GM12878 (cell line): ENCODE measurements around the gene FAR2. TPM values are rescaled to one million over a fixed set of nuclear protein-coding genes. Genes with fewer than 3 reads are reported as not detected.

ENCODE experiments used
- MXI1 ChIP-seq: fragments of 150-350 bp; IDR thresholded peaks from 2 replicates; pipeline ENCODE4 v1.6.1; 2011; ENCODE audit warnings: low read depth, mild to moderate bottlenecking, inconsistent platforms, low read length, improper control_type of control experiment
- NFIC ChIP-seq: IDR thresholded peaks from 2 replicates; pipeline ENCODE4 v1.6.1; 2012; ENCODE audit warnings: low read depth, mild to moderate bottlenecking, inconsistent platforms, low read length, moderate library complexity
- NR2C1 ChIP-seq: fragments of 450-650 bp; IDR thresholded peaks from 2 replicates; pipeline ENCODE4 v1.6.1; 2017; ENCODE audit warnings: antibody characterized with exemption, mild to moderate bottlenecking, moderate library complexity
- NRF1 ChIP-seq: conservative IDR thresholded peaks from 2 replicates; pipeline ENCODE4 v1.6.1; 2011; ENCODE audit warnings: mild to moderate bottlenecking, low read depth, low read length, improper control_type of control experiment
- RB1 ChIP-seq: fragments of 450-650 bp; formaldehyde crosslinking; IDR thresholded peaks from 2 replicates; pipeline ENCODE4 v1.6.1; 2017; ENCODE audit warnings: mild to moderate bottlenecking, borderline replicate concordance
- SIN3A ChIP-seq: IDR thresholded peaks from 2 replicates; pipeline ENCODE4 v1.6.1; 2012; ENCODE audit warnings: low read depth, low read length, improper control_type of control experiment
- polyA plus RNA-seq, 11 experiments: library from polyadenylated mRNA; depleted of rRNA in 4 of 11; unstranded in 6 of 11; stranded (reverse) in 5 of 11; fragments of >200 nt; fragmentation: Nextera tagmentation in 4 of 11; fragmentation: Illumina TruSeq in 1 of 11; extraction: Ambion mirVana in 4 of 11; extraction: Trizol in 1 of 11; gene quantifications; 1 replicate in 1 of 11; 2 replicates in 10 of 11; pipeline versions ENCODE4 v1.2.1 to v1.2.3, GENCODE V29; 2011 to 2016; ENCODE audit warnings: inconsistent platforms in 2 of 11, missing spikeins in 2 of 11, low read depth in 1 of 11
- total RNA-seq, 4 experiments: library from RNA; depleted of rRNA in 3 of 4; stranded (reverse); fragments of >200 nt in 3 of 4; fragmentation: Illumina TruSeq in 1 of 4; extraction: Trizol in 1 of 4; gene quantifications; 2 replicates each; pipeline versions ENCODE4 v1.2.1 to v1.2.3, GENCODE V29; 2013 to 2021
- TF ChIP-seq, protein P1 (sequence below): IDR thresholded peaks from 2 replicates; pipeline ENCODE4 v1.6.1; 2012; ENCODE audit warnings: improper control_type of control experiment, low read depth, low read length; ENCODE audit not compliant: insufficient replicate concordance
- TF ChIP-seq, protein P2 (sequence below): fragments of 450-650 bp; IDR thresholded peaks from 2 replicates; pipeline ENCODE4 v1.6.1; 2017; ENCODE audit warnings: mild to moderate bottlenecking, moderate library complexity
- TF ChIP-seq, protein P3 (sequence below): fragments of 450-650 bp; formaldehyde crosslinking; IDR thresholded peaks from 2 replicates; pipeline ENCODE4 v1.4.0; 2020; ENCODE audit warnings: mild to moderate bottlenecking, moderate library complexity

Gene FAR2
- total and polyA plus RNA-seq, 10 of the 15 experiments (the other 5 are each of a cell fraction or from before 2014, with no cell fraction given) = 0.50 to 1.1 (median 0.65) TPM

DNA sequence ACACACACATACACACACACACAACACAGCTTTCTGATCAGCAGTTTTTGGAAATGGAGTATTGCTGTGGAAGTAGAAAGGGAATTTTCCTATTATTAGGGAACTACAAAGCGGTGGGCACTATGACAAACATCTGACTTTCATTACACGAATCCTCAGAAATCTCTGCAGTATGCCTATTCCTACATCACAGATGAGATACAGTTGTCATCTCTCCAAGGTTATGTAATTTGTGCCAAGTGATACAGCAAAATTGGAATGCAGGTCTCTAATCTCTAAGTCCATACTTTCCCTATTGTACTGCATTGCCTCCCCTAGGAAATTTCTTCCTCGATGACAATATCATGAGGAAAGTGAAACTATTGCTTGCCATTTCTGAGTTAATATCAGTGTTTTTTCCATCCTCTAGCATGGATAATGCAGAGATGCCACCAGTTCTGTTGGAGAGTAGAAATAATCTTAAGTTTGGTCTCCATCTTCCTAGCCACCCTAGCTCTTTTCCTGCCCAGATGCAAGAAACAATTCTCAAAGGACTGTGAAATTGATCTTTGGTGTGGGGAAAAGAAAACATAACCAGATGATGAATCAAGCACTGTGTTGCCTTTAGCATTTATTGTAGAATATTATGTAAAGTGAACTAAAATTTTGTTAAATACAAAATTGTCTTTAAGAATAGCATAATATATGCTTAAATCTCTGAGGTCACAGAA lies 137.2 kb downstream of the FAR2 start (continued):
- TF ChIP-seq, protein P1, sequence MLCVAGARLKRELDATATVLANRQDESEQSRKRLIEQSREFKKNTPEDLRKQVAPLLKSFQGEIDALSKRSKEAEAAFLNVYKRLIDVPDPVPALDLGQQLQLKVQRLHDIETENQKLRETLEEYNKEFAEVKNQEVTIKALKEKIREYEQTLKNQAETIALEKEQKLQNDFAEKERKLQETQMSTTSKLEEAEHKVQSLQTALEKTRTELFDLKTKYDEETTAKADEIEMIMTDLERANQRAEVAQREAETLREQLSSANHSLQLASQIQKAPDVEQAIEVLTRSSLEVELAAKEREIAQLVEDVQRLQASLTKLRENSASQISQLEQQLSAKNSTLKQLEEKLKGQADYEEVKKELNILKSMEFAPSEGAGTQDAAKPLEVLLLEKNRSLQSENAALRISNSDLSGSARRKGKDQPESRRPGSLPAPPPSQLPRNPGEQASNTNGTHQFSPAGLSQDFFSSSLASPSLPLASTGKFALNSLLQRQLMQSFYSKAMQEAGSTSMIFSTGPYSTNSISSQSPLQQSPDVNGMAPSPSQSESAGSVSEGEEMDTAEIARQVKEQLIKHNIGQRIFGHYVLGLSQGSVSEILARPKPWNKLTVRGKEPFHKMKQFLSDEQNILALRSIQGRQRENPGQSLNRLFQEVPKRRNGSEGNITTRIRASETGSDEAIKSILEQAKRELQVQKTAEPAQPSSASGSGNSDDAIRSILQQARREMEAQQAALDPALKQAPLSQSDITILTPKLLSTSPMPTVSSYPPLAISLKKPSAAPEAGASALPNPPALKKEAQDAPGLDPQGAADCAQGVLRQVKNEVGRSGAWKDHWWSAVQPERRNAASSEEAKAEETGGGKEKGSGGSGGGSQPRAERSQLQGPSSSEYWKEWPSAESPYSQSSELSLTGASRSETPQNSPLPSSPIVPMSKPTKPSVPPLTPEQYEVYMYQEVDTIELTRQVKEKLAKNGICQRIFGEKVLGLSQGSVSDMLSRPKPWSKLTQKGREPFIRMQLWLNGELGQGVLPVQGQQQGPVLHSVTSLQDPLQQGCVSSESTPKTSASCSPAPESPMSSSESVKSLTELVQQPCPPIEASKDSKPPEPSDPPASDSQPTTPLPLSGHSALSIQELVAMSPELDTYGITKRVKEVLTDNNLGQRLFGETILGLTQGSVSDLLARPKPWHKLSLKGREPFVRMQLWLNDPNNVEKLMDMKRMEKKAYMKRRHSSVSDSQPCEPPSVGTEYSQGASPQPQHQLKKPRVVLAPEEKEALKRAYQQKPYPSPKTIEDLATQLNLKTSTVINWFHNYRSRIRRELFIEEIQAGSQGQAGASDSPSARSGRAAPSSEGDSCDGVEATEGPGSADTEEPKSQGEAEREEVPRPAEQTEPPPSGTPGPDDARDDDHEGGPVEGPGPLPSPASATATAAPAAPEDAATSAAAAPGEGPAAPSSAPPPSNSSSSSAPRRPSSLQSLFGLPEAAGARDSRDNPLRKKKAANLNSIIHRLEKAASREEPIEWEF = no peak
- TF ChIP-seq NRF1 = no peak
- no peak for TF ChIP-seq SIN3A
- TF ChIP-seq NFIC = no peak
- TF ChIP-seq, protein P2, sequence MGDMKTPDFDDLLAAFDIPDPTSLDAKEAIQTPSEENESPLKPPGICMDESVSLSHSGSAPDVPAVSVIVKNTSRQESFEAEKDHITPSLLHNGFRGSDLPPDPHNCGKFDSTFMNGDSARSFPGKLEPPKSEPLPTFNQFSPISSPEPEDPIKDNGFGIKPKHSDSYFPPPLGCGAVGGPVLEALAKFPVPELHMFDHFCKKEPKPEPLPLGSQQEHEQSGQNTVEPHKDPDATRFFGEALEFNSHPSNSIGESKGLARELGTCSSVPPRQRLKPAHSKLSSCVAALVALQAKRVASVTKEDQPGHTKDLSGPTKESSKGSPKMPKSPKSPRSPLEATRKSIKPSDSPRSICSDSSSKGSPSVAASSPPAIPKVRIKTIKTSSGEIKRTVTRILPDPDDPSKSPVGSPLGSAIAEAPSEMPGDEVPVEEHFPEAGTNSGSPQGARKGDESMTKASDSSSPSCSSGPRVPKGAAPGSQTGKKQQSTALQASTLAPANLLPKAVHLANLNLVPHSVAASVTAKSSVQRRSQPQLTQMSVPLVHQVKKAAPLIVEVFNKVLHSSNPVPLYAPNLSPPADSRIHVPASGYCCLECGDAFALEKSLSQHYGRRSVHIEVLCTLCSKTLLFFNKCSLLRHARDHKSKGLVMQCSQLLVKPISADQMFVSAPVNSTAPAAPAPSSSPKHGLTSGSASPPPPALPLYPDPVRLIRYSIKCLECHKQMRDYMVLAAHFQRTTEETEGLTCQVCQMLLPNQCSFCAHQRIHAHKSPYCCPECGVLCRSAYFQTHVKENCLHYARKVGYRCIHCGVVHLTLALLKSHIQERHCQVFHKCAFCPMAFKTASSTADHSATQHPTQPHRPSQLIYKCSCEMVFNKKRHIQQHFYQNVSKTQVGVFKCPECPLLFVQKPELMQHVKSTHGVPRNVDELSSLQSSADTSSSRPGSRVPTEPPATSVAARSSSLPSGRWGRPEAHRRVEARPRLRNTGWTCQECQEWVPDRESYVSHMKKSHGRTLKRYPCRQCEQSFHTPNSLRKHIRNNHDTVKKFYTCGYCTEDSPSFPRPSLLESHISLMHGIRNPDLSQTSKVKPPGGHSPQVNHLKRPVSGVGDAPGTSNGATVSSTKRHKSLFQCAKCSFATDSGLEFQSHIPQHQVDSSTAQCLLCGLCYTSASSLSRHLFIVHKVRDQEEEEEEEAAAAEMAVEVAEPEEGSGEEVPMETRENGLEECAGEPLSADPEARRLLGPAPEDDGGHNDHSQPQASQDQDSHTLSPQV = no peak
- no peak for TF ChIP-seq RB1
- TF ChIP-seq MXI1 = no peak
- no peak for TF ChIP-seq NR2C1
- TF ChIP-seq, protein P3, sequence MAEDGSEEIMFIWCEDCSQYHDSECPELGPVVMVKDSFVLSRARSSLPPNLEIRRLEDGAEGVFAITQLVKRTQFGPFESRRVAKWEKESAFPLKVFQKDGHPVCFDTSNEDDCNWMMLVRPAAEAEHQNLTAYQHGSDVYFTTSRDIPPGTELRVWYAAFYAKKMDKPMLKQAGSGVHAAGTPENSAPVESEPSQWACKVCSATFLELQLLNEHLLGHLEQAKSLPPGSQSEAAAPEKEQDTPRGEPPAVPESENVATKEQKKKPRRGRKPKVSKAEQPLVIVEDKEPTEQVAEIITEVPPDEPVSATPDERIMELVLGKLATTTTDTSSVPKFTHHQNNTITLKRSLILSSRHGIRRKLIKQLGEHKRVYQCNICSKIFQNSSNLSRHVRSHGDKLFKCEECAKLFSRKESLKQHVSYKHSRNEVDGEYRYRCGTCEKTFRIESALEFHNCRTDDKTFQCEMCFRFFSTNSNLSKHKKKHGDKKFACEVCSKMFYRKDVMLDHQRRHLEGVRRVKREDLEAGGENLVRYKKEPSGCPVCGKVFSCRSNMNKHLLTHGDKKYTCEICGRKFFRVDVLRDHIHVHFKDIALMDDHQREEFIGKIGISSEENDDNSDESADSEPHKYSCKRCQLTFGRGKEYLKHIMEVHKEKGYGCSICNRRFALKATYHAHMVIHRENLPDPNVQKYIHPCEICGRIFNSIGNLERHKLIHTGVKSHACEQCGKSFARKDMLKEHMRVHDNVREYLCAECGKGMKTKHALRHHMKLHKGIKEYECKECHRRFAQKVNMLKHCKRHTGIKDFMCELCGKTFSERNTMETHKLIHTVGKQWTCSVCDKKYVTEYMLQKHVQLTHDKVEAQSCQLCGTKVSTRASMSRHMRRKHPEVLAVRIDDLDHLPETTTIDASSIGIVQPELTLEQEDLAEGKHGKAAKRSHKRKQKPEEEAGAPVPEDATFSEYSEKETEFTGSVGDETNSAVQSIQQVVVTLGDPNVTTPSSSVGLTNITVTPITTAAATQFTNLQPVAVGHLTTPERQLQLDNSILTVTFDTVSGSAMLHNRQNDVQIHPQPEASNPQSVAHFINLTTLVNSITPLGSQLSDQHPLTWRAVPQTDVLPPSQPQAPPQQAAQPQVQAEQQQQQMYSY (CRISPR knock-in tag) = no peak
